Measurements from ENCODE around the gene PTBP1. TPM values are rescaled to one million over a fixed set of nuclear protein-coding genes. Genes with fewer than 3 reads are reported as not detected.
"Not testable (repeated sequence)": the region's sequence is repeated elsewhere in the genome, so short reads cannot be mapped to it uniquely, and the experiment has no call there.

The PTBP1 gene
- total RNA-seq, 1 donor from 2014 or later = 331 TPM

- DNase-seq (ENCODE audit: extremely low read depth, low read depth, low spot score) = no peak
These were observed 27.6 kb downstream of the PTBP1 start for GRCh38 chr19:824885-825284.

GRCh38 chr19:825897-826644 is 28.8 kb downstream of the PTBP1 start:
- DNase-seq (ENCODE audit: extremely low read depth, low read depth, low spot score) = no peak

GRCh38 chr19:827314-827709 is 30.1 kb downstream of the PTBP1 start:
- no peak for DNase-seq (ENCODE audit: extremely low read depth, low read depth, low spot score)

- no peak for DNase-seq (ENCODE audit: extremely low read depth, low read depth, low spot score)
These were observed 30.6 kb downstream of the PTBP1 start, which contains the start of gene AZU1 for GRCh38 chr19:827710-828321. Gene AZU1, plus strand, starts transcription at chr19:827837. Its CDS starts 10 bp downstream, at chr19:827847.

- no peak for DNase-seq (ENCODE audit: extremely low read depth, low read depth, low spot score)
These were observed 32.0 kb downstream of the PTBP1 start for GRCh38 chr19:829129-829758.

GRCh38 chr19:831407-832369 is 34.4 kb downstream of the PTBP1 start:
- no peak for DNase-seq (ENCODE audit: extremely low read depth, low read depth, low spot score)

GRCh38 chr19:834216-834615 is 37.0 kb downstream of the PTBP1 start:
- no peak for DNase-seq (ENCODE audit: extremely low read depth, low read depth, low spot score)

- no peak for DNase-seq (ENCODE audit: extremely low read depth, low read depth, low spot score)
These were observed 38.1 kb downstream of the PTBP1 start for GRCh38 chr19:835210-835810.

- no peak for DNase-seq (ENCODE audit: extremely low read depth, low read depth, low spot score)
These were observed 43.4 kb downstream of the PTBP1 start, which contains the start of gene PRTN3 for GRCh38 chr19:840519-841206. Gene PRTN3, plus strand, starts transcription at chr19:840999. Its CDS starts 10 bp downstream, at chr19:841009.

GRCh38 chr19:842802-843179 is 45.5 kb downstream of the PTBP1 start:
- not testable (repeated sequence) for DNase-seq (ENCODE audit: extremely low read depth, low read depth, low spot score)

- no peak for DNase-seq (ENCODE audit: extremely low read depth, low read depth, low spot score)
These were observed 46.1 kb downstream of the PTBP1 start for GRCh38 chr19:843180-843835.

GRCh38 chr19:843836-844545 is 46.7 kb downstream of the PTBP1 start:
- no peak for DNase-seq (ENCODE audit: extremely low read depth, low read depth, low spot score)

- no peak for DNase-seq (ENCODE audit: extremely low read depth, low read depth, low spot score)
These were observed 47.3 kb downstream of the PTBP1 start for GRCh38 chr19:844546-844971.

GRCh38 chr19:845707-846521 is 48.7 kb downstream of the PTBP1 start:
- DNase-seq (ENCODE audit: extremely low read depth, low read depth, low spot score) = no peak

GRCh38 chr19:848386-848921 is 51.2 kb downstream of the PTBP1 start:
- DNase-seq (ENCODE audit: extremely low read depth, low read depth, low spot score) = no peak

- DNase-seq (ENCODE audit: extremely low read depth, low read depth, low spot score) = not testable (repeated sequence)
These were observed 51.9 kb downstream of the PTBP1 start for GRCh38 chr19:849195-849594.

- DNase-seq (ENCODE audit: extremely low read depth, low read depth, low spot score) = no peak
These were observed 53.1 kb downstream of the PTBP1 start for GRCh38 chr19:850221-850978.
